Stimulated activated CD8-positive, alpha-beta memory T cell treated with anti-CD3 and anti-CD28 coated beads, Interleukin-12 subunit alpha, Interleukin-12 subunit beta, amount 100 ng/mL, for 1 hour (primary cell): ENCODE measurements around the gene ZC3H12C.

Experiments used
- DNase-seq: peaks from one replicate; pipeline ENCODE4 v3.0.0-alpha.2; 2020; ENCODE audit warnings: low read depth

The ZC3H12C gene

GRCh38 chr11:110098645-110099044, 5.5 kb downstream of the ZC3H12C start:
- DNase-seq = no peak

GRCh38 chr11:110100476-110101240, 7.5 kb downstream of the ZC3H12C start:
- no peak for DNase-seq

GRCh38 chr11:110106713-110107274, 13.6 kb downstream of the ZC3H12C start:
- DNase-seq = no peak

- DNase-seq = no peak
Observed at GRCh38 chr11:110110854-110111253, 17.7 kb downstream of the ZC3H12C start.

- DNase-seq = no peak
Observed at GRCh38 chr11:110112457-110112856, 19.3 kb downstream of the ZC3H12C start.

- no peak for DNase-seq
Observed at GRCh38 chr11:110113505-110113904, 20.3 kb downstream of the ZC3H12C start.

GRCh38 chr11:110113973-110114372, 20.8 kb downstream of the ZC3H12C start:
- no peak for DNase-seq

- DNase-seq = no peak
Observed at GRCh38 chr11:110119317-110119716, 26.1 kb downstream of the ZC3H12C start.

- no peak for DNase-seq
Observed at GRCh38 chr11:110121204-110121603, 28.0 kb downstream of the ZC3H12C start.

- DNase-seq = no peak
Observed at GRCh38 chr11:110123003-110123402, 29.8 kb downstream of the ZC3H12C start.

GRCh38 chr11:110124605-110125004, 31.4 kb downstream of the ZC3H12C start:
- DNase-seq = no peak

GRCh38 chr11:110125632-110126031, 32.4 kb downstream of the ZC3H12C start:
- no peak for DNase-seq

- DNase-seq = no peak
Observed at GRCh38 chr11:110126936-110127335, 33.7 kb downstream of the ZC3H12C start.

- no peak for DNase-seq
Observed at GRCh38 chr11:110128161-110128560, 35.0 kb downstream of the ZC3H12C start.

GRCh38 chr11:110130642-110131238, 37.5 kb downstream of the ZC3H12C start:
- no peak for DNase-seq

- DNase-seq = no peak
Observed at GRCh38 chr11:110131386-110132123, 38.4 kb downstream of the ZC3H12C start.

- no peak for DNase-seq
Observed at GRCh38 chr11:110133160-110133559, 40.0 kb downstream of the ZC3H12C start.

- DNase-seq = no peak
Observed at GRCh38 chr11:110134110-110134509, 40.9 kb downstream of the ZC3H12C start.

GRCh38 chr11:110141812-110142211, 48.6 kb downstream of the ZC3H12C start:
- DNase-seq = no peak

- DNase-seq = no peak
Observed at GRCh38 chr11:110147962-110148709, 54.9 kb downstream of the ZC3H12C start.

GRCh38 chr11:110148775-110149744, 55.9 kb downstream of the ZC3H12C start:
- DNase-seq = no peak
